ENCODE measurements around the gene IDH2.
A peak's percentile ranks its signal among the peaks of the same experiment; 100 is the strongest.

IDH2 gene

GRCh38 chr15:90042766-90043529 lies 59.3 kb downstream of the IDH2 start:
- no peak for DNase-seq

- DNase-seq, result no peak
Measured at GRCh38 chr15:90042356-90042755, 59.9 kb downstream of the IDH2 start.

- DNase-seq, result no peak
Measured at GRCh38 chr15:90040618-90041017, 61.6 kb downstream of the IDH2 start.

- no peak for DNase-seq
Measured at GRCh38 chr15:90039996-90040395, 62.3 kb downstream of the IDH2 start.

GRCh38 chr15:90038632-90039095 lies 63.6 kb downstream of the IDH2 start:
- DNase-seq, result no peak

- no peak for DNase-seq
Measured at GRCh38 chr15:90037961-90038631, 64.2 kb downstream of the IDH2 start.

GRCh38 chr15:90037511-90037860 lies 64.8 kb downstream of the IDH2 start:
- DNase-seq, result no peak

GRCh38 chr15:90036806-90037510 lies 65.3 kb downstream of the IDH2 start:
- no peak for DNase-seq

- DNase-seq, result no peak
Measured at GRCh38 chr15:90036343-90036742, 65.9 kb downstream of the IDH2 start.

- no peak for DNase-seq
Measured at GRCh38 chr15:90035840-90036230, 66.4 kb downstream of the IDH2 start.

GRCh38 chr15:90035095-90035839 lies 67.0 kb downstream of the IDH2 start:
- DNase-seq, result peak; percentile 75

- DNase-seq, result no peak
Measured at GRCh38 chr15:90033448-90033847, 68.8 kb downstream of the IDH2 start.
